ENCODE measurements around the gene CCDC85C. TPM values are rescaled to one million over a fixed set of nuclear protein-coding genes. Genes with fewer than 3 reads are reported as not detected.
A peak's percentile ranks its signal among the peaks of the same experiment; 100 is the strongest.
"Not testable (repeated sequence)": the region's sequence is repeated elsewhere in the genome, so short reads cannot be mapped to it uniquely, and the experiment has no call there.

Gene CCDC85C
- total RNA-seq, 2 experiments from 2014 or later, result 10.2 to 11.7 TPM

DNA sequence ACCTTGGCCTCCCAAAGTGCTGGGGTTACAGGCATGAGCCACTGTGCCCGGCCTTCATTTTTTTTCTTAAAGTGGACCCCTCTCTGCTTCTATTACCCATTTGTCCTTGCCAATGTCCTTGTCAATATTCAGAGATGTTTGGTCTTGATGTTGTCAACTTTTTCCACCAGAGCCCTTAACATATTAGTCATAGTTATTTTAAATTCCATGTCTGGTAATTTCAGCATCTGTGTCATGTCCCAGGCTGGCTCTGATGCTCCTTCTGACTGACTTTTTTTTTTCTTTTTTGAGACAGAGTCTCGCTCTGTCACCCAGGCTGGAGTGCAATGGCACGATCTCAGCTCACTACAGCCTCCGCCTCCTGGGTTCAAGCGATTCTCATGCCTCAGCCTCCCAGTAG, 38.8 kb upstream of the CCDC85C start:
- CTCF ChIA-PET, result interaction anchor here (0.6 kb wide), 1 partner anchor 254 kb away, joined by 3 read pairs; no protein-coding TSS in a partner anchor

DNA sequence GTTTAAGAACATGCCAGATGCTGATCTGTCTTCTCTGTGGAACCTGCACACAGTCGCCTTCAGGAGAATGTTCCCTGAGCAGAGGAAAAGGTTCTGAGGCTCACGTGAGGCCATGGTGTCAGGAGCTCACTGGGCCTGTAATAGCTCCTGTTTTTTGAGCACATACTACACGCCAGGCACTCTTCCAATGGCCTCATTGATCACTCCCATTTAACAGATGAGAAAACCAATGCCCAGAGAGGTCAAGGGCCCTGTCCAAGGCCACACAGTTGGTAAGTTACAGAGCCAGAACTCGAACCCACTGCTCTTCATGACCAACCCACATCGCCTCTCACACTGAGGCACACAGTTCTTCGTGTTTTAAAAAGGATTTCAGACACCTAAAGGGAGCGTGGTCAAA, 33.6 kb upstream of the CCDC85C start:
- Mint-ChIP-seq H3K27ac (no peak overlapping the region), H3K9me3 (no peaks in the 10 kb centered on the region), H3K27me3 (no peaks in the 10 kb centered on the region), H3K36me3 (ENCODE audit: low read depth) (no peaks in the 10 kb centered on the region), H3K4me1 (no peaks in the 10 kb centered on the region), H3K4me3 (no peak overlapping the region)
- POLR2A ChIA-PET, result no interaction called here
- CTCF ChIA-PET, result no interaction called here
- DNase-seq, result no peak

More for the DNA sequence above, 38.8 kb upstream of the CCDC85C start:
- H3K4me1 Mint-ChIP-seq; H3K9me3 Mint-ChIP-seq; H3K27ac Mint-ChIP-seq; H3K4me3 Mint-ChIP-seq; POLR2A ChIA-PET; H3K36me3 Mint-ChIP-seq (ENCODE audit: low read depth); DNase-seq: not testable (repeated sequence)
- peaks cover 27% of the 10 kb centered on the region for H3K27me3 Mint-ChIP-seq

DNA sequence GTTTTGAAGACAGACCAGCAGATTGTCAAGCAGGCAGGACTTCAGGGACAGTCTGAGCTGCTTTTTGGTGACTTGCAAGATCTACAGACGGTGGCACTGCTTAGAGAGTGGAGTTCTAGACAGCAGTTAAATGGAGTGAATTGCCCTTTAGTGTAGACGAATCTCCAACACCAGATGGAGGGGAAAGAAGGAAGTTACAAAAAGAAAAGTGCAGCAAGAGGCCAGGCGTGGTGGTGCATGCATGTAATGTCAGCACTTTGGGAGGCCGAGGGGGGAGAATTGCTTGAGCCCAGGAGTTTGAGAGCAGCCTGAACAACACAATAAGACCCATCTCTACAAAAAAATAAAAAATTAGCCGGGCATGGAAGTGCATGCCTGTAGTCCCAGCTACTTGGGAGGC, 32.5 kb upstream of the CCDC85C start:
- Mint-ChIP-seq H3K27ac (no peak overlapping the region), H3K9me3 (no peaks in the 10 kb centered on the region), H3K4me3 (no peak overlapping the region), H3K4me1 (no peaks in the 10 kb centered on the region), H3K36me3 (ENCODE audit: low read depth) (no peaks in the 10 kb centered on the region), H3K27me3 (no peaks in the 10 kb centered on the region)
- ChIA-PET POLR2A (no interaction called here), CTCF (interaction anchor here (1.5 kb wide), 1 partner anchor 32 kb away, joined by 3 read pairs; no protein-coding TSS in a partner anchor)
- DNase-seq, result no peak

DNA sequence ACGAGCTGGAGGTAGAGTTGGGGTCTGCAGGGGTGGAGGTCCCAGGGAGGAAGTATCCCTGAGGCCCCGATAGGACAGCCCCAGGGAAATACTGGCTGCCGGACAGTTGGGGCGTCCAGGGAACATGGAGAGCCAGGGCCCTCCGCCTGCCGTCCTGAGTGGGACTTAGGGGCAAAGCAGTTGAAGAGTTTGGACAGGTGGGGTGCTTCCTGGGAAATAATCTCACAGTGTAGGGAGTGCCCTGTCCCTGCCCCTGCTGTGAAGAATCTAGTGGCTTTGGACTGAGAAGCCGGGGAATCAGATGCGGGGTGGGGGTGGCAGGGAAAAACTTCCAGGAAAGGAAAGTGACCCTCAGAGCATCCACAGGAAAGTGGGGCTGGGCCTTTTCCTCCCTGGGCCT, 31.1 kb upstream of the CCDC85C start:
- CTCF ChIA-PET, result no interaction called here
- no peak overlapping the region for H3K27ac Mint-ChIP-seq
- no peak overlapping the region for H3K4me3 Mint-ChIP-seq
- no peaks in the 10 kb centered on the region for H3K27me3 Mint-ChIP-seq
- no peaks in the 10 kb centered on the region for H3K4me1 Mint-ChIP-seq
- POLR2A ChIA-PET, result no interaction called here
- DNase-seq, result no peak
- no peaks in the 10 kb centered on the region for H3K36me3 Mint-ChIP-seq (ENCODE audit: low read depth)
- no peaks in the 10 kb centered on the region for H3K9me3 Mint-ChIP-seq

DNA sequence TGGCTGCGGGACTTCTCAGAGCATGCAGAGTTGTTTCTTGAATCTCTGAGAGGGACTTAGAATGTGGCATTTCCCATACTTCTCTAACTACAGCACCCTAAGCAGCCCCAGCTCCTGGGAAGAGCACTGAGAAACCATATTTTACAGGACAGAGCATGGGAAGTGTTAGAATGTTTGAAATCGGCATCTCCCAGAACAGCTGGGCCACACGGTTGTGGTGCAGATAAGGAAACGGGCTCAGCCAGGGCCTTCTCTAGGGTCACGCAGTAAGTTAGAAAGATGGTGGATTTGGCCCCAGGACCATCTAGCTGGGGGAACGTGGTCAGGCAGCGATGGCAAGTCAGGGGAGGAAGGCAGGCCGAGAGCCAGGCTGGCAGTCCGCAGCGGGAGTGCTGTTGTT, 30.4 kb upstream of the CCDC85C start:
- no peaks in the 10 kb centered on the region for H3K4me1 Mint-ChIP-seq
- no peaks in the 10 kb centered on the region for H3K36me3 Mint-ChIP-seq (ENCODE audit: low read depth)
- no peak overlapping the region for H3K4me3 Mint-ChIP-seq
- CTCF ChIA-PET, result no interaction called here
- POLR2A ChIA-PET, result no interaction called here
- H3K27me3 Mint-ChIP-seq, result no peaks in the 10 kb centered on the region
- H3K27ac Mint-ChIP-seq, result no peak overlapping the region
- DNase-seq, result no peak
- no peaks in the 10 kb centered on the region for H3K9me3 Mint-ChIP-seq

DNA sequence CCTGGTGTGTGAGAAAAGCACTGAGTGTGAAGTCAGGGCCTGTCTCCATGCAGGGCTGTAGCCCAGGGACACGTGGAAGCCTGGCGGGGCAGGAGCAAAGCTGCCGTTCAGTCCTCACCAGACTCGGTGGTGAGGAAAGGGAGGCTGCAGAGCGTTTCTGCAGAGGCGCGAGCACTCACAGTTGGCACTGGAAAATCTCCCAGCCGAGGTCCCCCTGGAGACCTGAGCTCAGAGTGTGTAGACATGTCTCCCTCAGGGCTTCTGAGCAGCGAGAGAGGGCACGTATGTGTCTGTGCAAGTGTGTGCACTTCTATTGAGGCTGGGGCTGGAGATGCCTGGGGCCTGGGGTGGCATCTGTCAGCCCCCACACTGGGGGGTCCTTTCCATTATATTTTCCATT, 29.9 kb upstream of the CCDC85C start:
- Mint-ChIP-seq H3K4me3 (no peak overlapping the region), H3K4me1 (peaks cover 2% of the 10 kb centered on the region), H3K27me3 (peaks cover 1% of the 10 kb centered on the region), H3K36me3 (ENCODE audit: low read depth) (no peaks in the 10 kb centered on the region), H3K27ac (no peak overlapping the region), H3K9me3 (no peaks in the 10 kb centered on the region)
- CTCF ChIA-PET, result no interaction called here
- POLR2A ChIA-PET, result no interaction called here
- DNase-seq, result no peak

DNA sequence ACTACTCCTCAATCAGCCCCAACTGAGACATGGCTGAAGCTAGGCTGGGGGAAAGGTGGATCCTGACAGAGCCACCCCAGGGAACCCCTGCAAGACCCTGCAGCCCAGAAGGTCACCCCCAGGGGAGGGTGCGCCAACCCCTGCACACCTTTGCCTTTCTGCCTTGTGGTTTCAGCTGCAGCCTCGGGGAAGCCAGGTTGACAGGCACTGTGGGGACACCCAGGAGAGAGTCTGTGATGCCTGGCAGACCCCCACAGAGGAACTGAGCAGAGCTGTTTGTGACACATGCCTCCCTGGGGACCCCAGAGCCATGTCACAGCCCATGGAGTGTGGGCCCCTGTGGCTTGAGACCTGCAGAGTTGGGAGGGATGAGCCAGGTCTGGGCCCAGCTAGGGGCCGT, 29.1 kb upstream of the CCDC85C start:
- Mint-ChIP-seq H3K4me3 (no peak overlapping the region), H3K27me3 (peaks cover 2% of the 10 kb centered on the region), H3K9me3 (no peaks in the 10 kb centered on the region), H3K27ac (no peak overlapping the region), H3K36me3 (ENCODE audit: low read depth) (no peaks in the 10 kb centered on the region), H3K4me1 (peaks cover 4% of the 10 kb centered on the region)
- CTCF ChIA-PET, result no interaction called here
- no peak for DNase-seq
- POLR2A ChIA-PET, result no interaction called here

DNA sequence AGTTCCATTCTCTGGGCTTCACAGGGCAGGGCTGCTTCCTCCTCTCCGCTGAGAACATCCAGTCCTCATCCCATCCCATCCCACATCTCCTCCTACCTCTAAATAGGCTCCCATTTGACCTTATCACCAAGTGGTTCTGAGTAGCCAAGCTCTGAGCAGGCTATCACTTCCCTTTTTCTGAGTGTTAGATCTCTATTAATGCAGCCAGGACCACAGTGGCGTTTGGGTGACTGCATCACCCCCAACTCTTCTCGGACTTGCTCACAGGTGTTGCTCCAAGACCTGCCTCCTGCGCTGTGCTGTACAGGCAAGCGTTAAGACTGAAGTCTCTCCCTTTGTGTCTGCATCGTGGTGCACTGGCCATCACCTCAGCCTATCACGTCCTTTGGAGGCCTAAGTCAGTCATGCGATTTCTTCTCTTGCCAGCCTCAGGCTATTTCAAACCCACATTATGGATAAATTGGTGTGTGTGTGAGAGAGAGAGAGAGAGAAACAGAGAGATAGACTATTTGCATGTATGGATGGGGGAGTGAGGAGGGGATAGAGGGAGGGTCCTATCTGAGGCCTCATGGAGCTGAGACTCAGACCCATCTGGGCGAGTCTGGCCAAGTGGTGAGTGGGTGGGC, 28.5 kb upstream of the CCDC85C start:
- H3K27ac Mint-ChIP-seq, result no peak overlapping the region
- CTCF ChIA-PET, result no interaction called here
- H3K36me3 Mint-ChIP-seq (ENCODE audit: low read depth), result no peaks in the 10 kb centered on the region
- no peak for DNase-seq
- POLR2A ChIA-PET, result no interaction called here
- peaks cover 2% of the 10 kb centered on the region for H3K27me3 Mint-ChIP-seq
- no peaks in the 10 kb centered on the region for H3K9me3 Mint-ChIP-seq
- peaks cover 4% of the 10 kb centered on the region for H3K4me1 Mint-ChIP-seq
- no peak overlapping the region for H3K4me3 Mint-ChIP-seq

DNA sequence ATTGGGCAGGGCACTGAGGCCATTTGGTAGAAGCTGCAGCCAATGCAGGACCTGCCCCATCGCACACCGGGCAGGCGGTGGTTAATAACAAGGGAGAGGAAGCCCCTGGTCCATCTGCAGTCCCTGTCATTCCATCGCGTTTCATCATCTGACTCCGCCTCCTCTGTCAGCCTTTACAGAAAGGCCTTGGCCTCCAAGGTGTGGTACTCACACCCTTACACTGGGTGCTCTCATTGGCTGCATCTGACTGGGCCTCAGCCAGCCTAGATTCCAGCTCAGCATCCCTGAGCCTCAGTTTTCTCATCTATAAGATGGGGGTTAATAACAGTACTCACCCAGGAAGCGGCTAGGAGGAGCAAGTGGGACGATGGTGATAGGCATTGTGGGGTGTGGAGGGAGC, 26.2 kb upstream of the CCDC85C start:
- Mint-ChIP-seq H3K4me3 (no peak overlapping the region), H3K27ac (no peak overlapping the region), H3K4me1 (peaks cover 4% of the 10 kb centered on the region), H3K36me3 (ENCODE audit: low read depth) (no peaks in the 10 kb centered on the region), H3K27me3 (peaks cover 2% of the 10 kb centered on the region), H3K9me3 (no peaks in the 10 kb centered on the region)
- DNase-seq, result no peak
- ChIA-PET POLR2A (no interaction called here), CTCF (no interaction called here)

DNA sequence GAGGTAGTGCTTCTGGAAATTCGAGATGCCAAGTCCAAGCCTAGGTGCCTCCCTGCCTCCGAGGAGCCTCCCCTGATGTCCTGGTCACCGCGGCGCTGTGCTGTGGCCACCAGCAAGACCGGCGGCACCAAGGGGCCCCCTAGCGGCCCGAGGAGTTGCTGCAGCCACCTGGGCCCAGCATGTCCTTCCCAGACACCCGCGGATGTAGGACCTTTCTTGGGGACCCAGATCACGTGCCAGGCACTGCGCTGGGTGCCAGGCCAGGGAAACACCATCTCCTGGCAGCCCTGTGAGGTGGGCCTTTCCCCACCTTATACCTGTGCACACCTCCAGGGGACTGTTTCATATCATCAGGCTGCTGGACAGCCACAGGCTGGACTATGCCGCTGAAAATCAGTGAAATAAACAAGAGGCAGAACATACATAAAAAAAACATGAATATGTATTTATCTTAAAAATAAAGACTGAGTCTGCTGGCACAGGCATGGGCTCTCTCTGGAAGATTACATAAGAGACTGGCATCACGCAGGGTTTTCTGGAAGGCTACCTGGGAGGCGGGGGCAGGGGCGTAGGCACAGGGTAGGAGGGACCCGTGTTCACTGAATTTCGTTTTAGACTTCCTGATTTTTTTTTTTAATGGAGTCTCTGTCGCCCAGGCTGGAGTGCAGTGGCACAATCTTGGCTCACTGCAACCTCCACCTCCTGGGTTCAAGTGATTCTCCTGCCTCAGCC, 25.0 kb upstream of the CCDC85C start:
- H3K27ac Mint-ChIP-seq, result no peak overlapping the region
- POLR2A ChIA-PET, result no interaction called here
- CTCF ChIA-PET, result interaction anchor here (0.6 to 1.8 kb wide), 11 partner anchors 10 to 343 kb away, joined by 3 to 6 read pairs (median 4); no protein-coding TSS in a partner anchor

DNA sequence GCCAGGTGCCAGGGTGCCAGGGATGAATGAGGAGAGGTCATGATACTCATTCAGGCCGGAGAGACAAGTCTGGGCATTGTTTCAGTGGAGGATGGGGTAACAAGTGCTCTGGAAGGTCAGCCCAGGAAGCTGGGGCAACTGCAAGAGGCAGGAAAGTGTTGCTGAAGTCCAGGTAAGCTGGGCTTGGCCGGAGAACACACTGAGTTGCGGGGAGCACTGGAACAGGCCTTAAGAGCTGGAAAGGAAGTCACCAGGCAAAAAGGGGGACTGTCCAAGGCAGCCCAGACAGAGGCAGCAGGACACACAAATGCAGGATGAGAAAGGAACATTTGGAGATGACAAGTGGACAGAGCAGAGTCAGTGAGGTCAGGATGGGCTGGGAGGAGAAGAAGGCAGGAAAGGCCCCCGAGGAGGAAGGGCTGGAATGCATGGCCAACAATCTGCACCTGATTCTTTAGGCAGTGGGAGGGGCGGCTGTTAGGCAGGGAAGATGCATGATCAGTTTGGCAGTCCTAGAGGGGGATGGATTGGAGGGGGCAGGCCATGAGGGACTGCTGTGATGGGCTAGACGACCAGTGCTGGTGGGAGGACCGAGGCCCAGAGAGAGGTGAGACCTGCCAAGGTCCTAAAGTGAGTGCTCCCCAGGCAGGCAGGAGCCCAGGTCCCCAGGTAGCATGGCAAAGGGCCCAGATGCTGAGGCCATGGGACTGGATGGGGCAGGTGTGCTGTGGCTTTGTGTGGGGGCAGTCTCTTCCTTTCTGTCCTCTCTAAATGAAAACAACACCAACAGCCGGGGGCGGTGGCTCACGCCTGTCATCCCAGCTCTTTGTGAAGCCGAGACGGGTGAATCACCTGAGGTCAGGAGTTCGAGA, 23.7 kb upstream of the CCDC85C start:
- CTCF ChIA-PET, result interaction anchor here (0.7 to 1.8 kb wide), 11 partner anchors 11 to 108 kb away, joined by 3 to 6 read pairs (median 4); partner anchors contain the start of gene CYP46A1
- H3K9me3 Mint-ChIP-seq, result no peaks in the 10 kb centered on the region
- POLR2A ChIA-PET, result no interaction called here
- peaks cover 6% of the 10 kb centered on the region for H3K27me3 Mint-ChIP-seq
- H3K36me3 Mint-ChIP-seq (ENCODE audit: low read depth), result no peaks in the 10 kb centered on the region
- H3K4me1 Mint-ChIP-seq, result peaks cover 4% of the 10 kb centered on the region
- H3K4me3 Mint-ChIP-seq, result no peak overlapping the region
- H3K27ac Mint-ChIP-seq, result no peak overlapping the region
- no peak for DNase-seq

More for the DNA sequence above, 25.0 kb upstream of the CCDC85C start:
- Mint-ChIP-seq H3K4me1 (peaks cover 4% of the 10 kb centered on the region), H3K27me3 (peaks cover 2% of the 10 kb centered on the region), H3K4me3 (no peak overlapping the region), H3K9me3 (no peaks in the 10 kb centered on the region), H3K36me3 (ENCODE audit: low read depth) (no peaks in the 10 kb centered on the region)
- peak; percentile 70 for DNase-seq

DNA sequence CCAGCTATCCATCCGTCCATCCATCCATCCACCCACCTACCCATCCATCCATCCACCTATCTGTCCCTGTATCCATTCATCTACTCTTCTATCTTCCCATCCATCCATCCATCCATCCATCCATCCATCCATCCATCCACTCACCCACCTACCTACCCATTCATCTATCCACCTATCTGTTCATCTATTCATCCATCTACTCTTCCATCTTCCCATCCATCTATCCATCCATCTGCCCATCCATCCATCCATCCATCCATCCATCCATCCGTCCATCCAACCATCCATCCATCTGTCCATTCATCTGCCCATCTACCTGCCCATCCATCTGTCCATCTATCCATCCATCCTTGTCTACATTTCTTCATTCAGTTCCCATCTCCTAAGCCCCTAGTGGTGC, 23.1 kb upstream of the CCDC85C start:
- H3K36me3 Mint-ChIP-seq (ENCODE audit: low read depth), result no peaks in the 10 kb centered on the region
- CTCF ChIA-PET, result no interaction called here

DNA sequence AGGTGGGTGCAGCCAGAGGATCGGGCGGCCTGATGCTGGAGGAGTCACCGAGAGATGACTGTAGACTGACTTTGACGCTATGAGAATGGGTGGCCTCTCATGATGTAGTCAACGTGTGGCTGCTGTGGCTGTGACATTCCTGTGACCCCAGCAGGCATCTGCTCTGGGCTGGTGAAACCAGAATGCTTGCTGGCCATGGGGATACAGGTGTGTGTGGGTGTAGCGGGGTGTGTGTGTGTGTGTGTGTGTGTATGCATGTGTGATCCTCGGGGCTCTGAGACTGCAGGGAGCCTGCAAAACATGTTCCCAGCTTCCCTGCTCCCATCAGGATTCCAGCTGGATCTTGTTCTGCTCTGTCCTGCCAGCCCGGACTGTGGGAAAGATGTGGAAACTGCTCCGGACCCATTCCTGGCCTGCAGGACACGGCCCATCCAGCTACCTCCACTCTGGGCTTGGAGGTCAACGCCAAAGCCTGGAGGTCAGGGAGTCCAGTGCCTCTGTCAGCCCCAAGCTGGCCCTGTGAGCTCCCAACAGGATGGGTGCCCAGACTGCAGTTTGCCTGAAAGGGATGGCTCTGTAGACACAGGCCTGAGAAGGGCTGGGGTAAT, 22.1 kb upstream of the CCDC85C start:
- CTCF ChIA-PET, result no interaction called here
- POLR2A ChIA-PET, result no interaction called here
- no peaks in the 10 kb centered on the region for H3K36me3 Mint-ChIP-seq (ENCODE audit: low read depth)
- DNase-seq, result no peak
- H3K9me3 Mint-ChIP-seq, result no peaks in the 10 kb centered on the region
- H3K4me1 Mint-ChIP-seq, result peaks cover 4% of the 10 kb centered on the region
- H3K4me3 Mint-ChIP-seq, result no peak overlapping the region
- H3K27ac Mint-ChIP-seq, result no peak overlapping the region
- peaks cover 13% of the 10 kb centered on the region for H3K27me3 Mint-ChIP-seq

More for the DNA sequence above, 23.1 kb upstream of the CCDC85C start:
- Mint-ChIP-seq H3K9me3 (no peaks in the 10 kb centered on the region), H3K4me1 (peaks cover 4% of the 10 kb centered on the region), H3K4me3 (no peak overlapping the region), H3K27me3 (peaks cover 11% of the 10 kb centered on the region), H3K27ac (no peak overlapping the region)
- POLR2A ChIA-PET, result no interaction called here
- DNase-seq, result no peak

Measured in activated CD4-positive, alpha-beta memory T cell treated with anti-CD3 and anti-CD28 coated beads, Interleukin-2, amount 10 ng/mL, durations not matched to agents 7 days and 5 days (primary cell).